ENCODE measurements around the gene C1orf174.

Gene C1orf174

DNA sequence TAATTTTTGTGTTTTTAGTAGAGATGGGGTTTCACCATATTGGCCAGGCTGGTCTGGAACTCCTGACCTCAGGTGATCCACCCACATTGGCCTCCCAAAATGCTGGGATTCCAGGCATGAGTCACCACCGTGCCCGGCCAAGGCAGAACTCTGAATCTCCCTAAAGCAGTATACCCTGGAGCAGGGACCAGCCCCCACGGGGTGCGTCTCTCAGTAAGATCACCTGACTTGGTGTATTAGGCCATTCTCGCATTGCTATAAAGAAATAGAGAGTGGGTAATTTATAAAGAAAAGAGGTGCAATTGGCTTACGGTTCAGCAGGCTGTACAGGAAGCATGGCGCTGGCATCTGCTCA is 28.6 kb downstream of the C1orf174 start:
- TF ChIP-seq, protein P1, sequence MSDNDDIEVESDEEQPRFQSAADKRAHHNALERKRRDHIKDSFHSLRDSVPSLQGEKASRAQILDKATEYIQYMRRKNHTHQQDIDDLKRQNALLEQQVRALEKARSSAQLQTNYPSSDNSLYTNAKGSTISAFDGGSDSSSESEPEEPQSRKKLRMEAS (IDR thresholded peaks at IDR 0.05) = no peak
- TF ChIP-seq NFIC (IDR thresholded peaks at IDR 0.05) (no peak), TCF12 (IDR thresholded peaks at IDR 0.05; ENCODE audit: low read depth) (no peak), FOXM1 (IDR thresholded peaks at IDR 0.05; ENCODE audit: borderline replicate concordance, low read depth) (no peak), RAD21 (IDR thresholded peaks at IDR 0.05; ENCODE audit: low read depth) (no peak), EGR1 (IDR thresholded peaks at IDR 0.05) (no peak), EP300 (IDR thresholded peaks at IDR 0.05; ENCODE audit: borderline replicate concordance) (no peak)
- TF ChIP-seq, protein P2, sequence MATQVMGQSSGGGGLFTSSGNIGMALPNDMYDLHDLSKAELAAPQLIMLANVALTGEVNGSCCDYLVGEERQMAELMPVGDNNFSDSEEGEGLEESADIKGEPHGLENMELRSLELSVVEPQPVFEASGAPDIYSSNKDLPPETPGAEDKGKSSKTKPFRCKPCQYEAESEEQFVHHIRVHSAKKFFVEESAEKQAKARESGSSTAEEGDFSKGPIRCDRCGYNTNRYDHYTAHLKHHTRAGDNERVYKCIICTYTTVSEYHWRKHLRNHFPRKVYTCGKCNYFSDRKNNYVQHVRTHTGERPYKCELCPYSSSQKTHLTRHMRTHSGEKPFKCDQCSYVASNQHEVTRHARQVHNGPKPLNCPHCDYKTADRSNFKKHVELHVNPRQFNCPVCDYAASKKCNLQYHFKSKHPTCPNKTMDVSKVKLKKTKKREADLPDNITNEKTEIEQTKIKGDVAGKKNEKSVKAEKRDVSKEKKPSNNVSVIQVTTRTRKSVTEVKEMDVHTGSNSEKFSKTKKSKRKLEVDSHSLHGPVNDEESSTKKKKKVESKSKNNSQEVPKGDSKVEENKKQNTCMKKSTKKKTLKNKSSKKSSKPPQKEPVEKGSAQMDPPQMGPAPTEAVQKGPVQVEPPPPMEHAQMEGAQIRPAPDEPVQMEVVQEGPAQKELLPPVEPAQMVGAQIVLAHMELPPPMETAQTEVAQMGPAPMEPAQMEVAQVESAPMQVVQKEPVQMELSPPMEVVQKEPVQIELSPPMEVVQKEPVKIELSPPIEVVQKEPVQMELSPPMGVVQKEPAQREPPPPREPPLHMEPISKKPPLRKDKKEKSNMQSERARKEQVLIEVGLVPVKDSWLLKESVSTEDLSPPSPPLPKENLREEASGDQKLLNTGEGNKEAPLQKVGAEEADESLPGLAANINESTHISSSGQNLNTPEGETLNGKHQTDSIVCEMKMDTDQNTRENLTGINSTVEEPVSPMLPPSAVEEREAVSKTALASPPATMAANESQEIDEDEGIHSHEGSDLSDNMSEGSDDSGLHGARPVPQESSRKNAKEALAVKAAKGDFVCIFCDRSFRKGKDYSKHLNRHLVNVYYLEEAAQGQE (IDR thresholded peaks at IDR 0.05; ENCODE audit: low read depth) = no peak
- TF ChIP-seq, protein P3, sequence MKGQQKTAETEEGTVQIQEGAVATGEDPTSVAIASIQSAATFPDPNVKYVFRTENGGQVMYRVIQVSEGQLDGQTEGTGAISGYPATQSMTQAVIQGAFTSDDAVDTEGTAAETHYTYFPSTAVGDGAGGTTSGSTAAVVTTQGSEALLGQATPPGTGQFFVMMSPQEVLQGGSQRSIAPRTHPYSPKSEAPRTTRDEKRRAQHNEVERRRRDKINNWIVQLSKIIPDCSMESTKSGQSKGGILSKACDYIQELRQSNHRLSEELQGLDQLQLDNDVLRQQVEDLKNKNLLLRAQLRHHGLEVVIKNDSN (IDR thresholded peaks at IDR 0.05) = no peak

DNA sequence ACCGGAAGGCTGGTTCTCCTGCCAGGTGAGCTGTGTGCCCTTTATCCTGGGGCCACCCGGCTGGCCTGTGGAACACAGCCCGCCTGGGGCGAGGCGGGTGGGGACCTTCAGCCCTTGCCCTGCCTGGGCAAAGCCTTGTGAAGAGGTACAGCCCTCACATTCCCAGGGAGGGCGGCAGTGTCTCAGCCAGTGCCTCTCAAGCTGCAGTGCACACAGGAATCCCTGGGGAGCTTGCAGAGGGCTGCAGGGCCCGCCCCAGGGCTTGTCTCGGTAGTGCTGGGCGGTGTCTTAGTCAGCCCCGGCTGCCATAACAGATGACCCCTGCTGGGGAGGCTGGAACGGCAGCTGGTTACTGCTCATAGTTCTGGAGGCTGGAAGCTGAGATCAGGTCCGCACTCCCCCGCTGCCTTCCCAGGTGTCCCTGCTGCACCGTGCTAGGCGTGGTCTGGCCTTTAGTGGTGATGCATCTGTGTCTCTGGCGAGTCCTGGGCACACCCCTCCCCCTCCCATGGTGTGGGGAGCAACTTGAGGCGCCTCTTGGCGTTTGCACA is 30.2 kb downstream of the C1orf174 start:
- TF ChIP-seq FOXM1 (IDR thresholded peaks at IDR 0.05; ENCODE audit: borderline replicate concordance, low read depth) (no peak), EGR1 (IDR thresholded peaks at IDR 0.05) (no peak), TEAD4 (IDR thresholded peaks at IDR 0.05) (peak; percentile 56), CEBPB (IDR thresholded peaks at IDR 0.05) (no peak), RAD21 (IDR thresholded peaks at IDR 0.05; ENCODE audit: low read depth) (0 out of 2 replicates have a peak, but pooled peaks have one; percentile 12), TCF12 (IDR thresholded peaks at IDR 0.05; ENCODE audit: low read depth) (peak; percentile 66), CREB1 (IDR thresholded peaks at IDR 0.05; ENCODE audit: low read depth) (no peak), NFIC (IDR thresholded peaks at IDR 0.05) (0 out of 2 replicates have a peak, but pooled peaks have one; percentile 5), ZBTB7A (IDR thresholded peaks at IDR 0.05; ENCODE audit: low read depth) (no peak), YY1 (IDR thresholded peaks at IDR 0.05; ENCODE audit: low read depth) (peak; percentile 75), TAF1 (IDR thresholded peaks at IDR 0.05; ENCODE audit: low read depth) (no peak)
- TF ChIP-seq, protein P1 (IDR thresholded peaks at IDR 0.05) = peak; percentile 21; the same call in 1 of the 2 replicates
- TF ChIP-seq, protein P2 (IDR thresholded peaks at IDR 0.05; ENCODE audit: low read depth) = no peak
- TF ChIP-seq, protein P3 (IDR thresholded peaks at IDR 0.05) = no peak

DNA sequence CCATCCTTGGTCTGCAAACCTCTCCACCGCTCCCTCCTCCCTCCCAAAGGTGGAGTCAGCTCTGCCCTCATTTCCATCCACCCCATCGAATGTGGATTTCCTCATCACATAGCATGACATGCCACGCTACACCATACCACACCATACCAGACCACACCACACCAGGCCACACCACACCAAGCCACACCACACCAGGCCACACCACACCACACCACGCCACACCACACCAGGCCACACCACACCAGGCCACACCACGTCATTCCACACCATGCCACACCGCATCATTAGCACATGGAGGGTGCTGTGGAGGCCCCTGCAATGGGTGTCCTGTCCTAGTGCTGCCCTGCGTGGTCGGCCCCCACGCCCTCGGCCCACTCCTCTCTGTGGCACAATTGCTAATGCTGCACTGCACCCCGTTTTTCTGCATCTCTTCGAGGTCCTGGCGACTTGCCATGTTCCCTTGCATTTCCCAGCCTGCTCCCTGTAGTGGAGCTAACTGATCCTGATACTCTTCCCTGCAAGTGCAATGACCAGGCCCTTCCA is 31.5 kb downstream of the C1orf174 start:
- TF ChIP-seq TAF1 (IDR thresholded peaks at IDR 0.05; ENCODE audit: low read depth) (no peak), EGR1 (IDR thresholded peaks at IDR 0.05) (no peak), EP300 (IDR thresholded peaks at IDR 0.05; ENCODE audit: borderline replicate concordance) (no peak)

DNA sequence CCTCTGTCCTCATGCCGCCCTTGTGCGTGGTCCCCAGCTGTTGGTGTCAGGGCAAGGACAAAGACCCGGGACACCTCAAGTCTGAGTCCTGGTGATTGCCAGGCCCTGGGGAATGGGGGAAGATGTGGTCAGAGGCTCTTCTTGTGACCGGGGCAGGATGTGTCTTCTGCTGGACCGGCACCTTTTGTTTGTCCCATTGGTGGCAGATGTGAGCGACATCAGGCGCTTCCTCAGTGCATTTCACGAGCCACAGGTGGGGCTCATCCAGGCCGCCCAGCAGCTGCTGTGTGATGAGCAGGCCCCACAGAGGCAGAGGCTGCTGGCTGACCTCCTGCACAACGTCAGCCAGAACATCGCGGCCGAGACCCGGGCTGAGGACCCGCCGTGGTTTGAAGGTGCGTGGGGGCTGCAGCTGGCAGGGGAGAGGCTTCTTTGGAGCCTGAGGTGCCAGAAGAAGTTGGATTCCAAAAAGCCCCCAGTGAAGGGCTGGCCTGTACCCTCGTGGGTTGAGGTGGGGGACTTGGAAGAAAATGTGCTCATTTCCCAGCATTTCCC is 34.4 kb downstream of the C1orf174 start:
- TF ChIP-seq ZBTB7A (IDR thresholded peaks at IDR 0.05; ENCODE audit: low read depth) (no peak), CEBPB (IDR thresholded peaks at IDR 0.05) (no peak), CREB1 (IDR thresholded peaks at IDR 0.05; ENCODE audit: low read depth) (no peak), TCF12 (IDR thresholded peaks at IDR 0.05; ENCODE audit: low read depth) (no peak), EP300 (IDR thresholded peaks at IDR 0.05; ENCODE audit: borderline replicate concordance) (no peak), TEAD4 (IDR thresholded peaks at IDR 0.05) (no peak), YY1 (IDR thresholded peaks at IDR 0.05; ENCODE audit: low read depth) (no peak), RAD21 (IDR thresholded peaks at IDR 0.05; ENCODE audit: low read depth) (no peak), NFIC (IDR thresholded peaks at IDR 0.05) (no peak), EGR1 (IDR thresholded peaks at IDR 0.05) (no peak), TAF1 (IDR thresholded peaks at IDR 0.05; ENCODE audit: low read depth) (no peak)
- TF ChIP-seq, protein P2 (IDR thresholded peaks at IDR 0.05; ENCODE audit: low read depth) = no peak
- TF ChIP-seq, protein P3 (IDR thresholded peaks at IDR 0.05) = no peak
- TF ChIP-seq, protein P1 (IDR thresholded peaks at IDR 0.05) = no peak
